Measurements from ENCODE around the gene SPDL1.

SPDL1 gene

GRCh38 chr5:169632946-169633345, 49.4 kb downstream of the SPDL1 start:
- no peak for DNase-seq

GRCh38 chr5:169634606-169635005, 51.0 kb downstream of the SPDL1 start:
- DNase-seq = no peak

DNA sequence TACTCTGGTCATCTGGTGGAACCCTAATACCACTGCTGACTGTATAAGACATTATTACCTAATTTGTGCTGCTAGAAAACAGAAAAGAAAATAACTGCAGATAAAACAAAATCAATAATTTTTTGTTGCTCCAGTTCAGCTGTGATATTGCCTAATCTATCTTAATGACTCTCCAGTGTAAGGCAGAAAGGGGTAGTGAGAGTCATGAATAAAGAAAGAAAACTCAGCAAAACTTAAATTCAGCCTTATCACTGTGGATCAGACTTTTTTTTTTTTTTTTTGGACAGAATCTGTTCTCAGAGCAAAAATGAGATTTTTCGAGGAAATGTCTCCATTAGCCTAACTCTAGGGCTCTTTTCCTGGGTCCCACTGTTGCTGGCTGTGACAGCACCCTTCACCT, 52.4 kb downstream of the SPDL1 start:
- DNase-seq = no peak

DNA sequence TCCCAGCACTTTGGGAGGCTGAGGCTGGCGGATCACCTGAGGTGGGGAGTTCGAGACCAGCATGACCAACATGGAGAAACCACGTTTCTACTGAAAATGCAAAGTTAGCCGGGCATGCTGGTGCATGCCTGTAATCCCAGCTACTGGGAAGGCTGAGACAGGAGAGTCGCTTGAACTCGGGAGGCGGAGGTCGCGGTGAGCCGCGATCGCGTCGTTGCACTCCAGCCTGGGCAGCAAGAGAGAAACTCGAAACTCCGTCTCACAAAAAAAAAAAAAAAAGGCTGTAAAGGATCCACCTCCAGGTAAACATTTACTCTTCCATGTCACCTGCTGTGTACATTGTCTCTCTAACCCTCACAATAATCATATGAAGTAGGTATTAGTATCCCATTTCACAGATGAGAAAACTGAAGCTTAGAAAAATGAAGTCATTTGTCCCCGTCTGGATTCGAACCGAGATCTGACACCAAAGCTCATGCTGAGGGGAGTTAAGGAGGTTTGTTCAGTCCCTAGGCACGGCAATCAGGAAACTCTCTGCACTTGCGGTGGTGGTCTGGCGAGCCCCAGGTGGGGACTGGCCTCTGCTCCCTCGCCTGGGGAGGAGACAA, 53.0 kb downstream of the SPDL1 start:
- no peak for DNase-seq

DNA sequence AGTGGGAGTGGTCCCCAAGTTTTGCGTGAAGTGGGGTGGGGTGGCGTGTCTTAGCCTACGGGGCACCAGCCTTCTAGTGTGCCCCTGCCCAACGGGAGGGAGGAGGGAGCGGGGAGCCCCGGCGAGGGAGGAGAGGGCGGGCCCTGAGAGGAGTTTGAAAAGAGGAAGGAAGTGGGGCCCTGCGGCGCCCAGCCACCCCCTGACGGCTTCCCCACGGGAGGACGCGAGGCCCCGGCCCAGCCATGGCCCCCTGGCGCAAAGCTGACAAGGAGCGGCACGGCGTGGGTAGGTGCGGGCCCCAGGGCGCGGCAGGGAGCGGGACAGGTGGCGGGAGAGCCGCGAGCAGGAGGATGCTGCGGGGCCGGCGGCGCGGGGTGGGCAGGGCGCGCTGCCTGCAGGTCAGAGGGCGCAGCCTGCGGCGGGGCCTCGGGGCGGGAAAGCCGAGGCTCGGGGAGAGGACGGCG, 53.5 kb downstream of the SPDL1 start, which contains the start of gene DOCK2:
Gene DOCK2, plus strand, starts transcription at position 191 of the 464 bp plus-strand sequence. Its CDS starts 52 bp downstream, at position 243.
- peak; percentile 64 for DNase-seq

DNA sequence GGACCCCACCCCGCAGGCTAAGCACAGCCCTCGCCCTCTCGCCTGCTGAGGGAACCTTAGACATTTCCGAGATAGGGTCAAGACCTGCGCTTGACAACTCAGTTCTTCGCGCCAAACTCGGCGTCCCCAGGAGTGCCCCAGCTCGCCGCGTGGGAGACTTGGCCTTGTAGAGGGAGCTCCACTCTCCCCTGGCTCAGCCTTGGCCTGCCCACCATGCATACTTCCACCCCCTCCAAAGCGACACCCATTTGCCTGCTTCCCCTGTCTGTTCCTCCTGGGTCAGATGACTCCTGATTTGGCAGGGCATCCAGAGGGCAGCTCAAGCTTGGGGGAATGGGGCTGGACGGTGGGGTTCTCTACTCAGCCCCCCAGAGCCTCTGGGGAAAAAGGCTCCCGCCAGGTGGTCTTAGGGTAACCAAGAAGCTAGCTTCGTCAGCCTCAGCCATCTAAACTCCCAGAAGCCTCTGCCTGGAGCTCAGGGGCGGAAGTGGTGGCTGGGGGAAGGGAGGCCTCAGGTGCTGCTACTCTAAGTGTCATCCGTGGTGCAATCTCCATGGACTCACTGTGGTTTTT, 54.1 kb downstream of the SPDL1 start:
- peak; percentile 64 for DNase-seq

- DNase-seq = no peak
Observed at GRCh38 chr5:169641253-169641652, 57.7 kb downstream of the SPDL1 start.

DNA sequence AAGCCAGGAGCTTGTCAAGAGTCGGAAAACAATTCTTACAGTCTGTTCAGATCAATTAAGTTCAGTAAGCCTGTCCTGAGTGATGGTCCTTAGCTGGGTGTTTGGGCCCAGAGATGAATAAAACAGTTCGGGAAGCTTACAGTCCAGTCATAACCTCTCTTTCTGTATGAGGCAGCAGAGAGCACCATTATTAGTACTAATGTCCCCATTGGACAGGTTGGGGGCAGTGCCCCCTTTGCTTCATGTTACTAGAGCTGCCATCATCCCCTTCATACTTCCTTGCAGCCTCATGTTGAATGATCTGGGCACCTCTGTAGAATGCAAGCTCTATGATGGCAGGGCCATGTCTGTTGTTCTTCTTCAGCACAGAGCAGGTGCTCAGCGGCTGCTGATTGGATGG, 63.3 kb downstream of the SPDL1 start:
- no peak for DNase-seq

- DNase-seq = no peak
Observed at GRCh38 chr5:169647566-169647965, 64.0 kb downstream of the SPDL1 start.

DNA sequence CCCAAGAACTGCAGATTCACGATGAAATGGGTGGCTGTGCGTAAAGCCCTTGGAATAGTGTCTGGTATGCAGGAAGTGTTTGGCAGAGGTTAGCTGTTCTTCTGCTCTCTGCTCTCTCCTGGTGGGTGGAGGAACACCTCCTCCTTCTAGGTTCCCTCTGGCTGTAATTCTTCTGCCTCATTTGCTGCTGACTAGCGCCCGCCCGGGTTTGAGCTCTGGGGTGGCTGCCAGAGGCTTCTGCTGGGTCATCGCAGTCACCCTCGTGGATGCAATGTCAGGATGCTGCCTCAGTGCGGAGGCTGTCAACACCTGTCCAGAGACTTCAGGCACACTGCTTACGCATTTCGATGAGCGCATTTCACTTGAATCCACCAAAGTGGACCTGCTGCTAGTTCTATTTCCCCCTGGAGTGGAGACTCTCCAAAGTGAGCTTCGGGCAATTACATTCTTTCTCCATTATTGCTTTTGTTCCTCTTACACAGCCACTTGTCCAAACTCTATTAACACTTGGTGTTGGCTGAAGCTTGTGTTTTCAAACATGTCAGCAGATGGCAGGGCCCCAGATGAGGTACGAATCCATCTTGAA, 65.2 kb downstream of the SPDL1 start:
- no peak for DNase-seq

- no peak for DNase-seq
Observed at GRCh38 chr5:169649486-169649885, 65.9 kb downstream of the SPDL1 start.

GRCh38 chr5:169650701-169651331, 67.2 kb downstream of the SPDL1 start:
- DNase-seq = no peak

DNA sequence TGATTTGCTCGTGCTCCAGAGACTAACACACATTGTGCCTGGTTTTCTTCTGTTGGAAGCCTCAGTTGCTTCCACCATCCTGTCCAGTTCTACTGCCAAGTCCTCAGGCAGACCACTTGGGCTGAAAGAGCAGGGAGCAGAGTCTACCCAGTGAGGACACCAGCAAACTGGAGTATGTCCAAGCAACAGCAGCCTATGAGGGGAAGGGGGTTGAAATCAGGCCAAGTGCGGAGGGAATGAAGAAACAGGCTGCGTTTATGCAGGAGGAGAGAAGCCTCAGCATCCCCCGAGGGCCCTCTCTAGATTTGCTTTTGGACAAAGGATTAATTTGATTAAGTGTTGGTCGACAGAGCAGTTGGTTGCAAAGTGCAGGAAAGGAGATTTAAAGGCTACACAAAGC, 68.0 kb downstream of the SPDL1 start:
- DNase-seq = no peak

DNA sequence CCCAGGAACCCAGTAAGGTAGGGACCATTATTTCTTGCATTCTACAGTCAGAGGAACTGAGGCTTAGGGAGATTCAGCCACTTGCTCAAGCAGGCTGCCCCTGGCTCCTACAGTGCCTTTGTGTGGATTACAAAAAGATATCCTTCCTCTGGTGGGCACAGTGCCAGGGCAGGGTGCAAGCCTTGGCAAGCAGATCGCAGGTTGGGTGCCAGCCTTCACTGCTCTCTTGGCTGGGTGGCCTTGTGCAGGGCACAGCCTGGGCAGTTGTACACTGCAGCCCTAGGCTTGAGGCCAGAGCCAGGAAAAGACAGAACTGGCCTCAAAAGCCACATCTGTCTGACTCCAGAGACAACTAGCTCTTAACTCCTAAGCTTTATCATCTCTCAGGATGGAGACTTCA, 68.5 kb downstream of the SPDL1 start:
- no peak for DNase-seq

DNA sequence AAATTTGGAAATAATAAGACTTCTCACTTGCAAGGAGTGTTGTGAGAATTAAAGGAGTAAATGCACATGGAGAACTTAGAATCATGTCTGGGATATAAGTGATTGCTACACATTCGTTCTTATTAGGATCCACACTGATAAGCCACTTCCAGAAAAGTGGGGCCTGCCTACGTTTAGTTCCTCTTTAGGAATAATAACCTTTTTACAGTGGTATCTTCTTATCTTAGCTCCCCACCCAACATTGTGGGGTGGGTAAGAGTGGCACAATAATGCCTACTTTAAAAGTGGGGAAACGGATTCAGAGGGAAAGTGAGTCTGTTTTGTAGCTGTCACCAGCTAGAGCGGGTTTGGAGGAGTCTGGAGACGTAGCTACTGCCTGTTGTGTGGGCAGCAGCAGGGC, 69.5 kb downstream of the SPDL1 start:
- no peak for DNase-seq

All from stimulated activated naive CD4-positive, alpha-beta T cell treated with Interleukin-2 at 50 U/mL for 16 hours (primary cell).